PC-3 (cell line): ENCODE results near the gene FXYD1.

Experiments
- EZH2 ChIP-seq: fragments of 300-600 bp; sonication (generic); IDR thresholded peaks from one replicate; pipeline ENCODE4 v1.6.1; 2017; ENCODE audit warnings: antibody characterized with exemption, mild to moderate bottlenecking, low read length; ENCODE audit not compliant: unreplicated experiment
- EZH2phosphoT487 ChIP-seq: fragments of 300-600 bp; sonication (generic); IDR thresholded peaks from 2 replicates; pipeline ENCODE4 v1.6.1; 2018; ENCODE audit warnings: mild to moderate bottlenecking, antibody characterized with exemption, low read length, borderline replicate concordance
- TF ChIP-seq, protein P1 (sequence below): fragments of 300-600 bp; sonication (generic); conservative IDR thresholded peaks from 2 replicates; pipeline ENCODE4 v1.5.1; 2017; ENCODE audit warnings: antibody characterized with exemption, low read depth, mild to moderate bottlenecking, low read length

- TF ChIP-seq EZH2: no peak
- TF ChIP-seq, protein P1, sequence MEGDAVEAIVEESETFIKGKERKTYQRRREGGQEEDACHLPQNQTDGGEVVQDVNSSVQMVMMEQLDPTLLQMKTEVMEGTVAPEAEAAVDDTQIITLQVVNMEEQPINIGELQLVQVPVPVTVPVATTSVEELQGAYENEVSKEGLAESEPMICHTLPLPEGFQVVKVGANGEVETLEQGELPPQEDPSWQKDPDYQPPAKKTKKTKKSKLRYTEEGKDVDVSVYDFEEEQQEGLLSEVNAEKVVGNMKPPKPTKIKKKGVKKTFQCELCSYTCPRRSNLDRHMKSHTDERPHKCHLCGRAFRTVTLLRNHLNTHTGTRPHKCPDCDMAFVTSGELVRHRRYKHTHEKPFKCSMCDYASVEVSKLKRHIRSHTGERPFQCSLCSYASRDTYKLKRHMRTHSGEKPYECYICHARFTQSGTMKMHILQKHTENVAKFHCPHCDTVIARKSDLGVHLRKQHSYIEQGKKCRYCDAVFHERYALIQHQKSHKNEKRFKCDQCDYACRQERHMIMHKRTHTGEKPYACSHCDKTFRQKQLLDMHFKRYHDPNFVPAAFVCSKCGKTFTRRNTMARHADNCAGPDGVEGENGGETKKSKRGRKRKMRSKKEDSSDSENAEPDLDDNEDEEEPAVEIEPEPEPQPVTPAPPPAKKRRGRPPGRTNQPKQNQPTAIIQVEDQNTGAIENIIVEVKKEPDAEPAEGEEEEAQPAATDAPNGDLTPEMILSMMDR: no peak
- TF ChIP-seq EZH2phosphoT487: no peak
These were observed 32.4 kb upstream of the FXYD1 start for GRCh38 chr19:35106291-35106583.
